IMR-90 (cell line): ENCODE measurements around the gene HOXB9. TPM values are rescaled to one million over a fixed set of nuclear protein-coding genes. Genes with fewer than 3 reads are reported as not detected.

Experiments used
- ATAC-seq: fragments of 200-7000 bp; cut with Tn5 transposase; 2 replicates; pipeline ENCODE4 v1.9.1; 2020; ENCODE audit warnings: low read depth, mild to moderate bottlenecking, moderate library complexity
- BruUV-seq: library from RNA; stranded (reverse); fragments of 400-500 nt; replicated peaks from 2 replicates; lab custom pipeline; 2021; lab: Mats Ljungman, UMichigan
- CTCF ChIA-PET: fragments of 300-600 bp; formaldehyde crosslinking; extraction: SDS; loops from one replicate; lab custom pipeline; 2021; ENCODE audit warnings: antibody characterized with exemption; lab: Yijun Ruan, JAX
- POLR2A ChIA-PET: fragments of 300-600 bp; sonication (Branson Sonifier 250); formaldehyde crosslinking; loops from one replicate; lab custom pipeline; 2022; ENCODE audit warnings: antibody characterized with exemption; ENCODE audit not compliant: unreplicated experiment; lab: Charles Lee
- DNase-seq: peaks from one replicate; pipeline ENCODE4 v3.0.0; 2013
- H2AFZ ChIP-seq: replicated peaks from 2 replicates; pipeline ENCODE3; 2013; ENCODE audit warnings: low read length, mild to moderate bottlenecking; ENCODE audit not compliant: poor library complexity
- H2AK5ac ChIP-seq: 2 replicates; pipeline ENCODE4 v1.6.1; 2013; ENCODE audit warnings: low read depth, low read length, inconsistent platforms
- H2AK9ac ChIP-seq: replicated peaks from 2 replicates; pipeline ENCODE3; 2013; ENCODE audit warnings: mild to moderate bottlenecking, low read depth, low read length, moderate library complexity; ENCODE audit not compliant: poor library complexity
- H2BK120ac ChIP-seq: 2 replicates; pipeline ENCODE4 v1.6.1; 2013; ENCODE audit warnings: low read depth, low read length, inconsistent platforms
- H2BK15ac ChIP-seq: 3 replicates; pipeline ENCODE4 v1.6.1; 2013; ENCODE audit warnings: low read depth, low read length, inconsistent platforms
- H2BK20ac ChIP-seq: 2 replicates; pipeline ENCODE4 v1.6.1; 2013; ENCODE audit warnings: low read depth, mild to moderate bottlenecking, inconsistent platforms, low read length, moderate library complexity
- H2BK5ac ChIP-seq: 2 replicates; pipeline ENCODE4 v1.6.1; 2013; ENCODE audit warnings: mild to moderate bottlenecking, low read depth, low read length, inconsistent platforms; ENCODE audit not compliant: poor library complexity, severe bottlenecking
- H3K14ac ChIP-seq: replicated peaks from 2 replicates; pipeline ENCODE4 v1.6.1; 2013; ENCODE audit warnings: low read depth, low read length, inconsistent platforms
- H3K18ac ChIP-seq: 2 replicates; pipeline ENCODE4 v1.6.1; 2013; ENCODE audit warnings: low read depth, low read length, control low read depth
- H3K23ac ChIP-seq: 2 replicates; pipeline ENCODE4 v1.6.1; 2013; ENCODE audit warnings: low read depth, low read length, inconsistent platforms
- H3K27ac ChIP-seq: 2 replicates; pipeline ENCODE4 v1.5.1; 2013; ENCODE audit warnings: mild to moderate bottlenecking, control low read depth, low read length; ENCODE audit not compliant: insufficient read depth
- H3K27me3 ChIP-seq: 2 replicates; pipeline ENCODE4 v1.6.1; 2013; ENCODE audit warnings: low read length; ENCODE audit not compliant: control insufficient read depth, insufficient read depth
- H3K36me3 ChIP-seq: 2 replicates; pipeline ENCODE4 v1.6.1; 2013; ENCODE audit warnings: low read length, mixed read lengths; ENCODE audit not compliant: control insufficient read depth, insufficient read depth
- H3K4ac ChIP-seq: 2 replicates; pipeline ENCODE4 v1.6.1; 2013; ENCODE audit warnings: low read depth, low read length, inconsistent platforms
- H3K4me1 ChIP-seq: 2 replicates; pipeline ENCODE4 v1.6.1; 2013; ENCODE audit warnings: low read length, mixed read lengths; ENCODE audit not compliant: control insufficient read depth, insufficient read depth
- H3K4me2 ChIP-seq: 2 replicates; pipeline ENCODE4 v1.6.1; 2013; ENCODE audit warnings: low read depth, mild to moderate bottlenecking, control low read depth, low read length, moderate library complexity
- H3K4me3 ChIP-seq: 2 replicates; pipeline ENCODE4 v1.5.1; 2013; ENCODE audit warnings: low read depth, mild to moderate bottlenecking, control low read depth, low read length, moderate library complexity; ENCODE audit not compliant: insufficient read depth
- H3K56ac ChIP-seq: 2 replicates; pipeline ENCODE4 v1.6.1; 2013; ENCODE audit warnings: low read length, inconsistent platforms; ENCODE audit not compliant: insufficient read depth; ENCODE audit errors: extremely low read depth
- H3K79me1 ChIP-seq, 2 experiments: 2 replicates each; pipeline ENCODE4 v1.6.1; 2013; ENCODE audit warnings: low read length in 2 of 2, inconsistent platforms in 1 of 2, low read depth in 1 of 2
- H3K9ac ChIP-seq: 2 replicates; pipeline ENCODE4 v1.6.1; 2013; ENCODE audit warnings: low read depth, low read length, control low read depth
- H3K9me1 ChIP-seq: 2 replicates; pipeline ENCODE4 v1.6.1; 2013; ENCODE audit warnings: low read length, inconsistent platforms; ENCODE audit not compliant: insufficient read depth
- H3K9me3 ChIP-seq: 2 replicates; pipeline ENCODE4 v1.6.1; 2013; ENCODE audit warnings: low read length; ENCODE audit not compliant: control insufficient read depth, insufficient read depth
- H4K20me1 ChIP-seq: 2 replicates; pipeline ENCODE4 v1.6.1; 2013; ENCODE audit warnings: low read length, inconsistent platforms; ENCODE audit not compliant: insufficient read depth
- H4K5ac ChIP-seq: 2 replicates; pipeline ENCODE4 v1.6.1; 2013; ENCODE audit warnings: mild to moderate bottlenecking, low read depth, low read length, control low read depth
- H4K8ac ChIP-seq, 2 experiments: 2 replicates each; pipeline ENCODE4 v1.6.1; 2013; ENCODE audit warnings: low read depth in 2 of 2, low read length in 2 of 2, control low read depth in 1 of 2, inconsistent platforms in 1 of 2
- H4K91ac ChIP-seq: 2 replicates; pipeline ENCODE4 v1.6.1; 2013; ENCODE audit warnings: low read depth, low read length, inconsistent platforms; ENCODE audit not compliant: insufficient read depth
- BHLHE40 ChIP-seq: fragments of 150-350 bp; IDR thresholded peaks from 2 replicates; pipeline ENCODE4 v1.6.1; 2016; ENCODE audit warnings: mild to moderate bottlenecking, low read depth, low read length
- CEBPB ChIP-seq: IDR thresholded peaks from 2 replicates; pipeline ENCODE4 v1.6.1; 2012; ENCODE audit warnings: low read depth, low read length, improper control_type of control experiment
- CHD1 ChIP-seq: IDR thresholded peaks from 2 replicates; pipeline ENCODE4 v1.6.1; 2012; ENCODE audit warnings: low read depth, low read length, improper control_type of control experiment
- FOS ChIP-seq: fragments of 150-350 bp; IDR thresholded peaks from 2 replicates; pipeline ENCODE4 v1.6.1; 2016; ENCODE audit warnings: low read depth, low read length
- NFE2L2 ChIP-seq: fragments of 150-350 bp; IDR thresholded peaks from 2 replicates; pipeline ENCODE4 v1.6.1; 2016; ENCODE audit warnings: low read depth, mild to moderate bottlenecking, low read length
- POLR2A ChIP-seq: IDR thresholded peaks from 2 replicates; pipeline ENCODE4 v1.6.1; 2012; ENCODE audit warnings: mild to moderate bottlenecking, low read depth, low read length
- RAD21 ChIP-seq: IDR thresholded peaks from 2 replicates; pipeline ENCODE4 v1.6.1; 2012; ENCODE audit warnings: low read length, improper control_type of control experiment
- RCOR1 ChIP-seq: IDR thresholded peaks from 2 replicates; pipeline ENCODE4 v1.6.1; 2012; ENCODE audit warnings: mild to moderate bottlenecking, low read length, improper control_type of control experiment; ENCODE audit not compliant: insufficient replicate concordance
- RFX5 ChIP-seq: IDR thresholded peaks from 2 replicates; pipeline ENCODE4 v1.8.0; 2012; ENCODE audit warnings: low read depth, mild to moderate bottlenecking, low read length, moderate library complexity
- SMC3 ChIP-seq: fragments of 150-350 bp; IDR thresholded peaks from 2 replicates; pipeline ENCODE4 v1.6.1; 2016; ENCODE audit warnings: low read depth, mild to moderate bottlenecking, antibody characterized with exemption, low read length, moderate library complexity
- USF2 ChIP-seq: fragments of 150-350 bp; IDR thresholded peaks from 2 replicates; pipeline ENCODE4 v1.6.1; 2017; ENCODE audit warnings: mild to moderate bottlenecking, antibody characterized with exemption, low read length, low read depth
- WGBS, 2 experiments: methylation state at CpG; one replicate each; pipeline versions ENCODE4 v1.1.5 to v1.1.7; 2013; ENCODE audit warnings: missing lambda C conversion rate in 2 of 2; ENCODE audit not compliant: insufficient read length in 1 of 2; ENCODE audit errors: extremely low coverage in 2 of 2; 5-methylcytosine and 5-hydroxymethylcytosine counted together
- dilution Hi-C: fragments of 300-500 bp; cut with HindIII; formaldehyde crosslinking; loops from one replicate; pipeline ENCODE4 v1.14.3; 2018; ENCODE audit warnings: low sequenced_read_pairs; ENCODE audit not compliant: unreplicated experiment
- in situ Hi-C: fragments of 300-500 bp; cut with MboI; formaldehyde crosslinking; loops from 3 replicates; pipeline ENCODE4 v1.14.3; 2019; ENCODE audit warnings: low sequenced_read_pairs, inconsistent platforms, mixed read lengths
- intact Hi-C: fragments of 100-400 bp; cut with micrococcal nuclease; formaldehyde crosslinking; loops from 2 replicates; pipeline ENCODE4 v1.10.0; 2022
- polyA plus RNA-seq, 3 experiments: library from polyadenylated mRNA; depleted of rRNA; stranded (reverse); fragments of >200 nt; gene quantifications; 2 replicates each; pipeline ENCODE4 v1.2.3, GENCODE V29; 2012; ENCODE audit warnings: low replicate concordance in 1 of 3
- total RNA-seq: library from RNA; depleted of rRNA; stranded (reverse); fragments of >200 nt; gene quantifications from 2 replicates; pipeline ENCODE4 v1.2.3, GENCODE V29; 2012
- TF ChIP-seq, protein P1 (sequence below): conservative IDR thresholded peaks from 2 replicates; pipeline ENCODE4 v1.5.1; 2012; ENCODE audit warnings: mild to moderate bottlenecking, low read depth, low read length, improper control_type of control experiment

Gene HOXB9
- total and polyA plus RNA-seq, 2 of the 4 experiments (the other 2 are of a cell fraction), result 0.05 TPM; not detected in 1

- no peak for TF ChIP-seq RCOR1
Observed at GRCh38 chr17:48606892-48607614, 19.1 kb downstream of the HOXB9 start (continued).

DNA sequence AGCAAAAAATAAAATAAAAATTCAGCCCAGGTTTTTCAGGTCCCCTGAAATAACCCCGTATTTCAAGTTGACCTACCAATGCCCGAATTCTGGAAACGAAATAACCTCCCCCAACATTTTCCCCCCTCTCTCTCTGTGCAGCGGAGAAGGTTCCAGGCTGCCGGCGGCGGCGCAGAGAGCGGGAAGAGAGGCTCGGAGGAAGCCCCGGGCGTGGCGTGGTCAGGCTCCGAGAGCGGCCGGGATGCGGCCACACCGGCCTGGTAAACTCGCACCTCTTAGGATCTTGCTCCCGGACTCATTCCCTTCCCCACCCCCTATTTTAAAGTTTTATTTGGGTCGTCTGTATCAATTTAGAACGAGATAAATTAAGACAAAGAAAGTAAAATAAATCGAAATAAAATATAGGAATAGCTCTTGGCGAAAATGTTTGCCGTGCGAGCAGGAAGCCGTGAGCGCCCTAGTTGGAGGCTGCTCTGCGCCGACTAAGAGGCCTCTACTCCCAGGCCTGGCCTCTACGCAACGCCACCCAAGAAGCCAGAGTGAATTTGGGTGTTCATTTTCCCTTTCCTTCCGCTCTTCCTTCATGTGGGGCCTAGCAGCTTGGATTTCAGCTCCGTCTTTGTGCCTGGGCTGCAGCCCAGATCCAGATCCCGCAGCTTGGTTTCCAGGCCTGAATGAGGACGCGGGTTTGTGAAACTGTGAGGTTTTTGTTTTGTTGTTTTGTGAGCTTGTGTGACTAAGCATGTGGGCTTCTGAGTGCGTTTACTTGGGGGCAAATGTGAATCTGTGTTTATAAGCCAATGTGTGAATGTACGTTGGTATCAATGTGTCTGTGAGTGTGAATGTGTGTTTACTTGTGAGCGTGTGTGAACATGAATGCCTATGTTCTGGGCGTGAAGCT lies 19.9 kb downstream of the HOXB9 start:
- Histone ChIP-seq H4K91ac (no peak overlapping the region), H2BK5ac (no peak overlapping the region), H3K9me3 (no peaks in the 10 kb centered on the region), H3K9me1 (0 out of 2 replicates have a peak, but pooled peaks cover 3% of the 10 kb centered on the region), H3K4me1 (peaks cover 10% of the 10 kb centered on the region), H3K18ac (no peak overlapping the region), H3K4me3 (no peak overlapping the region), H2BK120ac (no peak overlapping the region), H2BK15ac (no peak overlapping the region), H3K36me3 (peaks cover 7% of the 10 kb centered on the region), H3K4me2 (no peak overlapping the region), H3K14ac (no peak overlapping the region), H2AK5ac (no peak overlapping the region), H3K27ac (no peak overlapping the region), H3K79me1 (peaks cover 12 to 41% of the 10 kb centered on the region in 2 experiments; a peak in 3 of 4 replicates), H3K4ac (no peak overlapping the region), H3K27me3 (no peaks in the 10 kb centered on the region), H4K20me1 (0 out of 2 replicates have a peak, but pooled peaks cover 3% of the 10 kb centered on the region), H3K23ac (no peak overlapping the region), H3K9ac (no peak overlapping the region), H2AFZ (no peak overlapping the region), H2BK20ac (no peak overlapping the region), H4K5ac (no peak overlapping the region), H4K8ac (no peak overlapping the region), H3K56ac (no peak overlapping the region), H2AK9ac (no peak overlapping the region)
- CTCF ChIA-PET, result interaction anchor here (0.6 kb wide), 1 partner anchor 299 kb away, joined by 3 read pairs; no protein-coding TSS in a partner anchor
- in situ Hi-C loops, result no loop called here
- WGBS, 2 experiments, result 91% methylated on average over 18 of the region's 41 CpGs; no CpG with 5 or more reads in 1 of the 2 experiments
- intact Hi-C loops, result no loop called here
- ATAC-seq (no peak), DNase-seq (no peak)
- POLR2A ChIA-PET, result no interaction called here
- dilution Hi-C loops, result no loop called here
- no TSS peak for BruUV-seq
- TF ChIP-seq FOS, result no peak
- no peak for TF ChIP-seq CHD1
- TF ChIP-seq CEBPB, result no peak
- no peak for TF ChIP-seq RCOR1
- no peak for TF ChIP-seq RAD21
- TF ChIP-seq POLR2A, result no peak
- no peak for TF ChIP-seq NFE2L2
- no peak for TF ChIP-seq USF2
- TF ChIP-seq, protein P1, sequence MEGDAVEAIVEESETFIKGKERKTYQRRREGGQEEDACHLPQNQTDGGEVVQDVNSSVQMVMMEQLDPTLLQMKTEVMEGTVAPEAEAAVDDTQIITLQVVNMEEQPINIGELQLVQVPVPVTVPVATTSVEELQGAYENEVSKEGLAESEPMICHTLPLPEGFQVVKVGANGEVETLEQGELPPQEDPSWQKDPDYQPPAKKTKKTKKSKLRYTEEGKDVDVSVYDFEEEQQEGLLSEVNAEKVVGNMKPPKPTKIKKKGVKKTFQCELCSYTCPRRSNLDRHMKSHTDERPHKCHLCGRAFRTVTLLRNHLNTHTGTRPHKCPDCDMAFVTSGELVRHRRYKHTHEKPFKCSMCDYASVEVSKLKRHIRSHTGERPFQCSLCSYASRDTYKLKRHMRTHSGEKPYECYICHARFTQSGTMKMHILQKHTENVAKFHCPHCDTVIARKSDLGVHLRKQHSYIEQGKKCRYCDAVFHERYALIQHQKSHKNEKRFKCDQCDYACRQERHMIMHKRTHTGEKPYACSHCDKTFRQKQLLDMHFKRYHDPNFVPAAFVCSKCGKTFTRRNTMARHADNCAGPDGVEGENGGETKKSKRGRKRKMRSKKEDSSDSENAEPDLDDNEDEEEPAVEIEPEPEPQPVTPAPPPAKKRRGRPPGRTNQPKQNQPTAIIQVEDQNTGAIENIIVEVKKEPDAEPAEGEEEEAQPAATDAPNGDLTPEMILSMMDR, result no peak
- TF ChIP-seq BHLHE40, result no peak
- TF ChIP-seq SMC3, result no peak
- TF ChIP-seq RFX5, result no peak
